ENCODE measurements around the gene BAD. TPM values are rescaled to one million over a fixed set of nuclear protein-coding genes. Genes with fewer than 3 reads are reported as not detected.
"Not testable (repeated sequence)": the region's sequence is repeated elsewhere in the genome, so short reads cannot be mapped to it uniquely, and the experiment has no call there.

The BAD gene
- total RNA-seq, 2 donors from 2014 or later = 140 to 161 TPM

DNA sequence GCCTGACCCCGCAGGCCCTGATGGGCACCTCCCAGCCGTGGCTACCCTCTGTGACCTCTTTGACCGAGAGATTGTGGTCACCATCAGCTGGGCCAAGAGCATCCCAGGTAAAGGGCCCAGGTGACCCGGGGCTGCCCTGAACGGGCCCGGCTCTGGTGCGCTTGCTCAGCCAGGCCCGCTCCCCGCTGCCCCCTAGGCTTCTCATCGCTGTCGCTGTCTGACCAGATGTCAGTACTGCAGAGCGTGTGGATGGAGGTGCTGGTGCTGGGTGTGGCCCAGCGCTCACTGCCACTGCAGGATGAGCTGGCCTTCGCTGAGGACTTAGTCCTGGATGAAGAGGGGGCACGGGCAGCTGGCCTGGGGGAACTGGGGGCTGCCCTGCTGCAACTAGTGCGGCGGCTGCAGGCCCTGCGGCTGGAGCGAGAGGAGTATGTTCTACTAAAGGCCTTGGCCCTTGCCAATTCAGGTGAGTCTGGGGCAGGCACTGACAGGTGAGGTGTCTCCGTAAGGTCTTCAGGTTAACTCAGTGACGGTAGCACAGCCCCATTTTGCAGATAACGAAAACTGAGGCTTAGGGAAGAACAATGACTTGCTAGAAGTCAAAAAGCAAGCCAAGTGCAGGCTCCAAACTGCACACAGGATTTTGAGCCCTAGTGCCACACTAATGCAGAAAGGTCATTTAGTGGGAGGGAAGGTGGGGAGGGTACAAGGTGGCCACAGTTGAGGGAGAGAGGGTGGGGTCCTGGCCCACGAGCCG lies 30.5 kb upstream of the BAD start:
- intact Hi-C loops (cut with DNase I) = no loop called here
- Histone ChIP-seq H3K27me3 (replicated peaks; ENCODE audit: insufficient read depth) (no peaks in the 10 kb centered on the region), H3K36me3 (no peaks in the 10 kb centered on the region), H3K4me1 (replicated peaks) (no peaks in the 10 kb centered on the region), H3K27ac (no peak overlapping the region), H3K9me3 (no peaks in the 10 kb centered on the region), H3K4me3 (no peak overlapping the region)
- 89% methylated on average over 22 of the region's 24 CpGs for WGBS
- TF ChIP-seq POLR2AphosphoS5 (IDR thresholded peaks at IDR 0.05) (no peak), POLR2A (IDR thresholded peaks at IDR 0.05) (no peak)
- TF ChIP-seq, protein P1, sequence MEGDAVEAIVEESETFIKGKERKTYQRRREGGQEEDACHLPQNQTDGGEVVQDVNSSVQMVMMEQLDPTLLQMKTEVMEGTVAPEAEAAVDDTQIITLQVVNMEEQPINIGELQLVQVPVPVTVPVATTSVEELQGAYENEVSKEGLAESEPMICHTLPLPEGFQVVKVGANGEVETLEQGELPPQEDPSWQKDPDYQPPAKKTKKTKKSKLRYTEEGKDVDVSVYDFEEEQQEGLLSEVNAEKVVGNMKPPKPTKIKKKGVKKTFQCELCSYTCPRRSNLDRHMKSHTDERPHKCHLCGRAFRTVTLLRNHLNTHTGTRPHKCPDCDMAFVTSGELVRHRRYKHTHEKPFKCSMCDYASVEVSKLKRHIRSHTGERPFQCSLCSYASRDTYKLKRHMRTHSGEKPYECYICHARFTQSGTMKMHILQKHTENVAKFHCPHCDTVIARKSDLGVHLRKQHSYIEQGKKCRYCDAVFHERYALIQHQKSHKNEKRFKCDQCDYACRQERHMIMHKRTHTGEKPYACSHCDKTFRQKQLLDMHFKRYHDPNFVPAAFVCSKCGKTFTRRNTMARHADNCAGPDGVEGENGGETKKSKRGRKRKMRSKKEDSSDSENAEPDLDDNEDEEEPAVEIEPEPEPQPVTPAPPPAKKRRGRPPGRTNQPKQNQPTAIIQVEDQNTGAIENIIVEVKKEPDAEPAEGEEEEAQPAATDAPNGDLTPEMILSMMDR (IDR thresholded peaks at IDR 0.05) = no peak
- no peak for DNase-seq (ENCODE audit: low spot score)

DNA sequence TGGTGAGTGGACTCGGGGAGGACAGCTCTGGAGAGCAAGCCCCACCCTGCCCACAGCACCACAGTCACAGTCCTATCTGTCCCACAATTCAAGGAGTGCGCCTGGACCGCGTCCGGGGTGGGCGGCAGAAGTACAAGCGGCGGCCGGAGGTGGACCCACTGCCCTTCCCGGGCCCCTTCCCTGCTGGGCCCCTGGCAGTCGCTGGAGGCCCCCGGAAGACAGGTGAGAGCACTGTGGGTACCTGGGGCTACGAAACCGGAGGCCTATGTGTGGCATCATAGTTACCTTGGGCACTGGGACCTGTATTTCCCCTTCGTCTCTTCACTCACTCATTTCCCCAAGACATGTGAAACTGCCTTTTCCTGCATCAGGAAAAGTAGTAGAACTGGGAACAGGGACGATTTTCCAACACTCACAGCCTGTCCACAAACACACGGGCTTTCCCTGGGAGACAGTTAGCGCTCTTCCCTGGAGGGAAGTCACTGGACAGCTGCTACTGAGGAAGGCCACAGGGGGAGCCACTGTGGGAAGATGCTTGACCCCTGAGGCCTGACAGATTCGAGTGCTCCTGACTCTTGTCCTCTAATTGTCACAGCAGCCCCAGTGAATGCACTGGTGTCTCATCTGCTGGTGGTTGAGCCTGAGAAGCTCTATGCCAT lies 29.8 kb upstream of the BAD start:
- Histone ChIP-seq H3K27ac (peak overlapping the region; percentile 17 to 27), H3K4me3 (no peak overlapping the region), H3K27me3 (replicated peaks; ENCODE audit: insufficient read depth) (no peaks in the 10 kb centered on the region), H3K9me3 (no peaks in the 10 kb centered on the region), H3K36me3 (no peaks in the 10 kb centered on the region), H3K4me1 (replicated peaks) (no peaks in the 10 kb centered on the region)
- WGBS = 79% methylated on average over 19 of the region's 19 CpGs
- TF ChIP-seq, protein P1 (IDR thresholded peaks at IDR 0.05) = no peak
- TF ChIP-seq POLR2A (IDR thresholded peaks at IDR 0.05) = no peak
- no peak for TF ChIP-seq POLR2AphosphoS5 (IDR thresholded peaks at IDR 0.05)
- intact Hi-C loops (cut with DNase I) = no loop called here
- DNase-seq (ENCODE audit: low spot score) = no peak

DNA sequence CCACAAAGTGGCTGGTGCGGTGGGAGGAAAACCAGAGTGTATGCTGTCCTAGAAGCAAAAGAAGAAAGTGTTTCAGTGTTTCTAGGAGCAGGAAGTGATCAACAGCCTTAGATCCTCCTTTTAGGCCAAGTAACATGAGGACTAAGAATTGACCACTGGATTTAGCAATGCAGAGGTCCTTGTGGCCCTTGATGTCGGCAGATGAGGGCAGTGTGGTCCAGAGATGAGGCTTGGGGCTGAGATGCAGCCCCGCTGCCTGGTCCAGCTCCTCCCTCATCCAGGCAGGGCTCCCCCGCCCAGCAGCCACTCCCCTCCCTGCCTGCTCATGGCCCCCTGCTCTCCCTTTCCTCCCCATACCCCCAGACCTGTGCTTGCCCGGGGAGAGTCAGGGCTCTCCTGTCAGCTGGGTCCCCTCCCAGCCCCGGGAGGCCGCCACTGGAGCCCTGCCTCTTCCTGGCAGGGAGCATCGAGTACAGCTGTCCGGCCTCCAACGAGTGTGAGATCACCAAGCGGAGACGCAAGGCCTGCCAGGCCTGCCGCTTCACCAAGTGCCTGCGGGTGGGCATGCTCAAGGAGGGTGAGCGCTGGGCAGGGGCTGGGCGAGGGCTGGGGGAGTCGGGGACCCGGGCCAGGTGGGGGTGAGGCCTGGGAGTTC lies 29.2 kb upstream of the BAD start:
- Histone ChIP-seq H3K4me3 (no peak overlapping the region), H3K27ac (peak overlapping the region; percentile 17 to 27), H3K36me3 (no peaks in the 10 kb centered on the region), H3K9me3 (no peaks in the 10 kb centered on the region), H3K4me1 (replicated peaks) (no peaks in the 10 kb centered on the region), H3K27me3 (replicated peaks; ENCODE audit: insufficient read depth) (no peaks in the 10 kb centered on the region)
- WGBS = 61% methylated on average over 18 of the region's 18 CpGs
- intact Hi-C loops (cut with DNase I) = no loop called here
- no peak for DNase-seq (ENCODE audit: low spot score)
- TF ChIP-seq POLR2AphosphoS5 (IDR thresholded peaks at IDR 0.05) = no peak
- no peak for TF ChIP-seq POLR2A (IDR thresholded peaks at IDR 0.05)
- TF ChIP-seq, protein P1 (IDR thresholded peaks at IDR 0.05) = no peak

DNA sequence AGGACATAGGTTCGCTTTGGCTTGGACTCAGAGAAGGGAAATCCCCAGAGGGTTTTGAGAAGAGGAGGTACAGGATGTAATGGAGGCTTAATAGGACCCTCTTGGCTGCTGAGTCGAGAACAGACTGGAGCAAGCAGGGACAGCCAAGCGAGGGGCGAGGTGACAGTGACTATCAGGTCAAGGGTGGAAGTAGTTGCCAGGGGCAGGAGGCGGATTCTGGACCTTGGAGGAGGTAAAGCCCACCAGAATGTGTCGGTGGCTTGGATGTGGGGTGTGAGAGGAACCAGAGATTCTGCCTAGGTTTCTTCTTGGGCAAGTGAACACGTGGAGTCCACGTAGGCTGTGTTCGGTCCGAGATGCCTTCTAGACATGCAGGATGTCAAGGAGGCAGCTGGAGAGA lies 28.5 kb upstream of the BAD start:
- TF ChIP-seq POLR2A (IDR thresholded peaks at IDR 0.05) (no peak), POLR2AphosphoS5 (IDR thresholded peaks at IDR 0.05) (no peak)
- TF ChIP-seq, protein P1 (IDR thresholded peaks at IDR 0.05) = no peak
- Histone ChIP-seq H3K27ac (no peak overlapping the region), H3K4me1 (replicated peaks) (no peaks in the 10 kb centered on the region), H3K36me3 (no peaks in the 10 kb centered on the region), H3K4me3 (no peak overlapping the region), H3K27me3 (replicated peaks; ENCODE audit: insufficient read depth) (no peaks in the 10 kb centered on the region), H3K9me3 (no peaks in the 10 kb centered on the region)
- DNase-seq (ENCODE audit: low spot score) = no peak
- intact Hi-C loops (cut with DNase I) = no loop called here
- WGBS = 85% methylated on average over 10 of the region's 10 CpGs

DNA sequence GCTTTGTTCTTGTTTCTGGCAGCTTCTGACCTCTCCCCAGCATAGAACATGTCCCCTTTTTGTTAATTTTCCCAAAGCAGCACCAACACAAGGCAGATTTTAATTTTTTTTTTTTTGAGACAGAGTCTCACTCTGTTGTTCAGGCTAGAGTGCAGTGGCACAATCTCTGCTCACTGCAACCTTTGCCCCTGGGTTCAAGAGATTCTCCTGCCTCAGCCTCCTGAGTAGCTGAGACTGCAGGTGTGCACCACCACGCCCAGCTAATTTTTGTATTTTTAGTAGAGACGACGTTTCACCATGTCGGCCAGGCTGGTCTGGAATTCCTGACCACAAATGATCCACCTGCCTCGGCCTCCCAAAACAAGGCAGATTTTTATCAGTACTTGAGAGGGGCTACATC lies 23.3 kb upstream of the BAD start:
- H3K4me3 ChIP-seq; H3K27me3 ChIP-seq (replicated peaks; ENCODE audit: insufficient read depth); H3K9me3 ChIP-seq; H3K4me1 ChIP-seq (replicated peaks); intact Hi-C loops (cut with DNase I); DNase-seq (ENCODE audit: low spot score); H3K36me3 ChIP-seq; H3K27ac ChIP-seq: not testable (repeated sequence)
- 80% methylated on average over 5 of the region's 5 CpGs for WGBS
